GM23248 (cell line): ENCODE measurements around the gene DCAF4.

Experiments
- EZH2 ChIP-seq: fragments of 200-600 bp; sonication (generic); IDR thresholded peaks from 2 replicates; pipeline ENCODE4 v1.6.1; 2018; ENCODE audit warnings: antibody characterized with exemption, mild to moderate bottlenecking; ENCODE audit not compliant: insufficient read depth, poor library complexity, severe bottlenecking
- EZH2phosphoT487 ChIP-seq: fragments of 200-600 bp; sonication (generic); IDR thresholded peaks from 2 replicates; pipeline ENCODE4 v1.6.1; 2018; ENCODE audit warnings: antibody characterized with exemption, moderate library complexity, mild to moderate bottlenecking, low read depth; ENCODE audit not compliant: insufficient read depth

DNA sequence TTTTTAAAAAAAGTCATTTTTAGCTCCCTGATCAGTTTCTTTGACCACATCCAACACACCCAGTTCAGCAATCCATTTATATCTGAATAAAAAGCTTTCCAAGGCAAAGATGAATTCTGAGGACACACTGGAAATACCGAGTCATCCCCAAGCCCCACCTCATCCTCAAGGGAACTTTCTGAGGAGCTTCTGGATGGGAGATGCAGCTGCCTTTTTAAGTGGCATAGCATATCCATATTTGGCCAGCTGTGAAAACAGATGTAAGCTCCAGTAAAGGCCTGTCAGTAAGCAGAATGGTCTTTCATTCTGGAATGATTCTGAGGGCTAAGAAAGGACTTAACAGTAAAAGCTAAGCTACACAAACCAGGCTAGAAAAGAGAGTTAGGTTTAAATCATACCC is 82.2 kb downstream of the DCAF4 start:
- TF ChIP-seq EZH2 (no peak), EZH2phosphoT487 (no peak)
